ENCODE measurements around the gene RER1.

RER1 gene

GRCh38 chr1:2379733-2380404 is 11.8 kb upstream of the RER1 start:
- H2AK5ac ChIP-seq (ENCODE audit: low read length), result no peak overlapping the region
- H4K12ac ChIP-seq (ENCODE audit: low read depth, low read length), result no peak overlapping the region
- no peak overlapping the region for H2BK12ac ChIP-seq (ENCODE audit: low read length)
- no peak overlapping the region for H2AFZ ChIP-seq (ENCODE audit: insufficient read depth, low read length, poor library complexity)
- H3K27me3 ChIP-seq (ENCODE audit: insufficient read depth, low read length), result no peaks in the 10 kb centered on the region
- no peak overlapping the region for H3K14ac ChIP-seq (ENCODE audit: low read length)
- H3K4me1 ChIP-seq (ENCODE audit: control insufficient read depth in 1 of 2, insufficient read depth in 2 of 2, low read length in 2 of 2), result no peaks in the 10 kb centered on the region
- no peak overlapping the region for H4K91ac ChIP-seq (ENCODE audit: low read depth, low read length)
- no peak overlapping the region for H2BK5ac ChIP-seq (ENCODE audit: low read depth, low read length, poor library complexity)
- no peak overlapping the region for H4K8ac ChIP-seq (ENCODE audit: low read depth, low read length)
- no peak overlapping the region for H3K4me3 ChIP-seq (ENCODE audit: low read depth, low read length)
- H3K79me1 ChIP-seq (ENCODE audit: low read length), result no peaks in the 10 kb centered on the region
- no peaks in the 10 kb centered on the region for H3K79me2 ChIP-seq (ENCODE audit: control insufficient read depth, insufficient read depth, low read length, poor library complexity)
- H3K18ac ChIP-seq (ENCODE audit: low read length), result no peak overlapping the region
- no peak overlapping the region for H3K4me2 ChIP-seq (ENCODE audit: low read length)
- H3K27ac ChIP-seq (ENCODE audit: low read depth, low read length), result no peak overlapping the region
- H3K23ac ChIP-seq (ENCODE audit: low read length), result no peak overlapping the region
- WGBS (ENCODE audit: extremely low coverage, insufficient coverage, insufficient read length), result no CpG with 5 or more reads among the region's 23 CpGs
- no peaks in the 10 kb centered on the region for H3K36me3 ChIP-seq (ENCODE audit: control insufficient read depth in 1 of 2, insufficient read depth in 2 of 2, low read length in 2 of 2)
- H3K9me3 ChIP-seq (ENCODE audit: insufficient read depth, low read depth, low read length), result no peaks in the 10 kb centered on the region
- H3K4ac ChIP-seq (ENCODE audit: low read depth, low read length), result no peak overlapping the region
- H2BK120ac ChIP-seq (ENCODE audit: insufficient read depth, low read length, poor library complexity), result no peak overlapping the region
- H3K9ac ChIP-seq (ENCODE audit: low read length), result no peak overlapping the region
- no peak for DNase-seq

GRCh38 chr1:2380816-2381591 is 10.6 kb upstream of the RER1 start:
- H4K8ac ChIP-seq (ENCODE audit: low read depth, low read length), result no peak overlapping the region
- no peak overlapping the region for H2AFZ ChIP-seq (ENCODE audit: insufficient read depth, low read length, poor library complexity)
- H3K4me3 ChIP-seq (ENCODE audit: low read depth, low read length), result no peak overlapping the region
- no peaks in the 10 kb centered on the region for H3K79me1 ChIP-seq (ENCODE audit: low read length)
- no peak overlapping the region for H3K18ac ChIP-seq (ENCODE audit: low read length)
- no peak overlapping the region for H3K4me2 ChIP-seq (ENCODE audit: low read length)
- peak; percentile 33 to 53 for DNase-seq
- no peaks in the 10 kb centered on the region for H3K4me1 ChIP-seq (ENCODE audit: control insufficient read depth in 1 of 2, insufficient read depth in 2 of 2, low read length in 2 of 2)
- H2BK5ac ChIP-seq (ENCODE audit: low read depth, low read length, poor library complexity), result no peak overlapping the region
- no peaks in the 10 kb centered on the region for H3K27me3 ChIP-seq (ENCODE audit: insufficient read depth, low read length)
- no peak overlapping the region for H3K4ac ChIP-seq (ENCODE audit: low read depth, low read length)
- no peak overlapping the region for H2AK5ac ChIP-seq (ENCODE audit: low read length)
- no CpG with 5 or more reads among the region's 32 CpGs for WGBS (ENCODE audit: extremely low coverage, insufficient coverage, insufficient read length)
- H3K36me3 ChIP-seq (ENCODE audit: control insufficient read depth in 1 of 2, insufficient read depth in 2 of 2, low read length in 2 of 2), result no peaks in the 10 kb centered on the region
- no peak overlapping the region for H2BK120ac ChIP-seq (ENCODE audit: insufficient read depth, low read length, poor library complexity)
- no peak overlapping the region for H4K12ac ChIP-seq (ENCODE audit: low read depth, low read length)
- H2BK12ac ChIP-seq (ENCODE audit: low read length), result no peak overlapping the region
- no peaks in the 10 kb centered on the region for H3K79me2 ChIP-seq (ENCODE audit: control insufficient read depth, insufficient read depth, low read length, poor library complexity)
- no peak overlapping the region for H3K23ac ChIP-seq (ENCODE audit: low read length)
- no peak overlapping the region for H3K14ac ChIP-seq (ENCODE audit: low read length)
- H3K9me3 ChIP-seq (ENCODE audit: insufficient read depth, low read depth, low read length), result no peaks in the 10 kb centered on the region
- H3K9ac ChIP-seq (ENCODE audit: low read length), result no peak overlapping the region
- H3K27ac ChIP-seq (ENCODE audit: low read depth, low read length), result no peak overlapping the region
- H4K91ac ChIP-seq (ENCODE audit: low read depth, low read length), result no peak overlapping the region

DNA sequence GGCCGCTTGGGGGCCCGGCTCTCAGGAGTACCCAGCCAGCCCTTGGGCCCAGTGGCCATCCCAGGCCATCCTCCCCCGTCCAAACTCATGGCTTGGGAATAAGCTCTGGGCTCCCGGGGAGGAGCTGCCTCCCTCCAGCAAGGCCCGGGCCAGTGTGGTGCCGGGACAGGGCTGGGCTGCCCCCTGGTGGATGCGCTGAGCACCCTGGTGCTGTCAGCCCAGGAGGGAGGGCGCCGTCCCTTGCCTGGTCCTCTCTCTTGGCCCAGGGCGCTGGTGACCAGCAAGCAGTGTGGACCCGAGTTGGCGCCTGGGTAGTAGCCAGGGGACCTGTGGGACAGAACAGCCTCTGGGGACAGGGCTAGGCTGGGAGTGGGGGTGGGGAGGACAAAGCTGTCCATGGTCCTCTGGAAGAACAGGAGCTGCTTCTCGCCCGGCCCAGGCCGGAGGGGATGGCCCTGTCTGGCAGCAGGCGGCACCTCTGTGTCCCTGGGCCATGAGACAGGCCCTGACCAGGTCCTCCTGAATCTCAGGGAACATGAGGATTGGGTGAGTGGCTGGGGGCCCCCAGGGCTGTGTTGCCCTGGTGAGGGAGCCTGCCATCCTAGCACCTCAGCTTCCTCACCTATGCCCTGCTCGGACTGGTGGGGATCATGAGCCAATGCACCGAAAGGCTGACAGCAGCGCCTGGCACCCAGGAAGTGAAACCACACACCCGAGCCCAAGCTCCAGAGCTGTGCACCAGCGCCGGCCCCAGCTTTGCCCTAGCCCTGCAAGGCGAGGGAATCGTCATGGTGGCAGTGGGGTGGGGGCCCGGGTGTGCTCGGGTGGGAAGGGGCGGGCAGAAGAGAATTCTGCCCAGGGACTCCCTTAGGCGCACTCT is 9.7 kb upstream of the RER1 start:
- Histone ChIP-seq H2BK120ac (ENCODE audit: insufficient read depth, low read length, poor library complexity) (no peak overlapping the region), H3K4ac (ENCODE audit: low read depth, low read length) (no peak overlapping the region), H3K9ac (ENCODE audit: low read length) (no peak overlapping the region), H2AFZ (ENCODE audit: insufficient read depth, low read length, poor library complexity) (no peak overlapping the region), H3K27ac (ENCODE audit: low read depth, low read length) (no peak overlapping the region), H4K8ac (ENCODE audit: low read depth, low read length) (no peak overlapping the region), H3K36me3 (ENCODE audit: control insufficient read depth in 1 of 2, insufficient read depth in 2 of 2, low read length in 2 of 2) (peaks cover under 1 to 2% of the 10 kb centered on the region in 2 experiments), H3K79me2 (ENCODE audit: control insufficient read depth, insufficient read depth, low read length, poor library complexity) (no peaks in the 10 kb centered on the region), H2BK12ac (ENCODE audit: low read length) (no peak overlapping the region), H3K23ac (ENCODE audit: low read length) (no peak overlapping the region), H3K14ac (ENCODE audit: low read length) (no peak overlapping the region), H3K18ac (ENCODE audit: low read length) (no peak overlapping the region), H3K79me1 (ENCODE audit: low read length) (no peaks in the 10 kb centered on the region), H2BK5ac (ENCODE audit: low read depth, low read length, poor library complexity) (no peak overlapping the region), H3K27me3 (ENCODE audit: insufficient read depth, low read length) (no peaks in the 10 kb centered on the region), H3K4me2 (ENCODE audit: low read length) (no peak overlapping the region), H3K4me1 (ENCODE audit: control insufficient read depth in 1 of 2, insufficient read depth in 2 of 2, low read length in 2 of 2) (no peaks in the 10 kb centered on the region), H3K4me3 (ENCODE audit: low read depth, low read length) (peak overlapping the region; percentile 2), H3K9me3 (ENCODE audit: insufficient read depth, low read depth, low read length) (no peaks in the 10 kb centered on the region), H4K91ac (ENCODE audit: low read depth, low read length) (no peak overlapping the region), H4K12ac (ENCODE audit: low read depth, low read length) (no peak overlapping the region), H2AK5ac (ENCODE audit: low read length) (no peak overlapping the region)
- no CpG with 5 or more reads among the region's 28 CpGs for WGBS (ENCODE audit: extremely low coverage, insufficient coverage, insufficient read length)
- DNase-seq, result peak; percentile 79 to 86

DNA sequence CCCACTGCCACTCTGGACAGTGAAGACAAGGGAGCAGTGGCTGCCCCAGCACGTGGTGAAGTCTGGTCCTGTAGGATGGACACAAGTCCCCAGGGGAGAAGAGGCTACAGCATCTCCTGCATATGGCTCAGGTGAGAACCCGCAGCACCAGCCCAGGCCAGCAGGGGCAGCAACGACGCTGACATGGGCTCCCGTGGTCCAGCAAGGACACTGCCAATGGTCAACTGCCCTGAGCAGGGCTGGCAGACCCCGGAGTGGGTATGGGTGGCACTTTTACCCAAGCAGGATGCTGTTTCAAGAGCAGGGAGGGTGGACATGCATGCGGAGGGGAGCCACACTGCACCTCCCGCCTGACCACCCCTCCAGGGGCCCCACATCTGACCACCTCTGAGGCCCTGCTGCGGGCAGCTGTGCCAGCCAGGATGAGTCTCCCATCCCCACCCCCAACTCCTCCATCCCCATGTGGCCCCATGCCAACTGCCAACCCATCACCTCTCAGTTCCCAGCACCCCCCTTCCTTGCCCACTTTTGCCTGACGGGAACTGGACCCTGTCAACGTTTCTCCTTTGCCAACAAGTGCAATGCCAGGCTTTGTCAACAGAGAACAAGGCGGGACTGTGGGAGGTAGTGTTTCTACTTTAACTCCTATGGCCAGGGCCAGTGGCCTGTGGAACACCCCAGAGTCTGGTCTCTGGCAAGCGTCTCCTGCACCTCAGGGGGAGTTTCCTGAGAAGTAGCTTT is 8.8 kb upstream of the RER1 start:
- Histone ChIP-seq H3K9me3 (ENCODE audit: insufficient read depth, low read depth, low read length) (no peaks in the 10 kb centered on the region), H2BK12ac (ENCODE audit: low read length) (no peak overlapping the region), H4K8ac (ENCODE audit: low read depth, low read length) (no peak overlapping the region), H4K12ac (ENCODE audit: low read depth, low read length) (no peak overlapping the region), H3K4me3 (ENCODE audit: low read depth, low read length) (no peak overlapping the region), H3K23ac (ENCODE audit: low read length) (no peak overlapping the region), H3K79me1 (ENCODE audit: low read length) (no peaks in the 10 kb centered on the region), H3K79me2 (ENCODE audit: control insufficient read depth, insufficient read depth, low read length, poor library complexity) (no peaks in the 10 kb centered on the region), H3K4me1 (ENCODE audit: control insufficient read depth in 1 of 2, insufficient read depth in 2 of 2, low read length in 2 of 2) (no peaks in the 10 kb centered on the region), H2AFZ (ENCODE audit: insufficient read depth, low read length, poor library complexity) (no peak overlapping the region), H3K4me2 (ENCODE audit: low read length) (no peak overlapping the region), H3K27ac (ENCODE audit: low read depth, low read length) (no peak overlapping the region), H3K14ac (ENCODE audit: low read length) (no peak overlapping the region), H2BK5ac (ENCODE audit: low read depth, low read length, poor library complexity) (no peak overlapping the region), H3K9ac (ENCODE audit: low read length) (no peak overlapping the region), H3K36me3 (ENCODE audit: control insufficient read depth in 1 of 2, insufficient read depth in 2 of 2, low read length in 2 of 2) (peaks cover 4 to 6% of the 10 kb centered on the region in 2 experiments), H2AK5ac (ENCODE audit: low read length) (no peak overlapping the region), H3K27me3 (ENCODE audit: insufficient read depth, low read length) (no peaks in the 10 kb centered on the region), H3K4ac (ENCODE audit: low read depth, low read length) (no peak overlapping the region), H3K18ac (ENCODE audit: low read length) (no peak overlapping the region), H4K91ac (ENCODE audit: low read depth, low read length) (no peak overlapping the region), H2BK120ac (ENCODE audit: insufficient read depth, low read length, poor library complexity) (no peak overlapping the region)
- peak; percentile 48 to 71 for DNase-seq
- no CpG with 5 or more reads among the region's 13 CpGs for WGBS (ENCODE audit: extremely low coverage, insufficient coverage, insufficient read length)
